GM21737 (cell line): ENCODE data around the gene SMIM35.

Experiments used
- ATAC-seq: cut with Tn5 transposase; IDR thresholded peaks from one replicate; pipeline ENCODE4 v1.9.1; 2021; ENCODE audit warnings: mild to moderate bottlenecking, moderate library complexity; ENCODE audit not compliant: unreplicated experiment

Gene SMIM35

DNA sequence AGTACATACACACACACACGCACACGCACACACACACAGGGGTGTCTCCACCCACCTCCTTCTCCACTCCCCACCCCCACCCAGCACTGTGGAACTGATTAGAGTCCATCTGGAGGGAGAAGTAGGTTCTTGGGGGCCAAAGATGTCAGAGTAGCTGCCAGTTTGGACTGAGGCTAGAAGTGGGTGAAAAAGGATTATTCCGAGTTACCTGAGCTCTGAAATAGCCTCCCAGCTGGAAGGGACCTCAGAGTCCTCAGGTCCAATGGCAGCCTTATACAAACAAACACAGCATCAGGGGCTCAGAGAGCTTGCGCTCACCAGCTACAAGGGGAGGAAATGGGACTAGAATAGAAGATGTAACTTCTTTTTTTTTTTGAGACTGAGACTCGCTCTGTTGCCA lies 79.7 kb downstream of the SMIM35 start:
- ATAC-seq = no peak

DNA sequence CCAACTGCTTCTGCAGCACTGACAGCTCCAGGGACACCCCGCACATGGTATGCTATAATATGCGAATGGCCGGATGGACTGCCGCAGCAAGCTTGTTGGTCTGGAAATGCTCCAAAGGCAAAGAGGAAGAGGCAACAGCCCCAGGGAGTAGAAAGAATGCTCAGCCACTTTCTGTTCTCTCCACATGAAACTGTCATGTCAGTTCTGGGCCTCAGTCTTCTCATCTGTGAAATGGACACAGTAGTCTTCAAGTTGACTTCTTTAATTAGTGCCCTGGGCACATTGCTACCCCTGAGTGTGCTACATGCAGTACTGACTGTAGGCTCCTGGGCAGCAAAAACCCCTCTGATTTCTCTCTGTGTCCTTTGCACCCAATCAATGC lies 80.6 kb downstream of the SMIM35 start:
- ATAC-seq = no peak

DNA sequence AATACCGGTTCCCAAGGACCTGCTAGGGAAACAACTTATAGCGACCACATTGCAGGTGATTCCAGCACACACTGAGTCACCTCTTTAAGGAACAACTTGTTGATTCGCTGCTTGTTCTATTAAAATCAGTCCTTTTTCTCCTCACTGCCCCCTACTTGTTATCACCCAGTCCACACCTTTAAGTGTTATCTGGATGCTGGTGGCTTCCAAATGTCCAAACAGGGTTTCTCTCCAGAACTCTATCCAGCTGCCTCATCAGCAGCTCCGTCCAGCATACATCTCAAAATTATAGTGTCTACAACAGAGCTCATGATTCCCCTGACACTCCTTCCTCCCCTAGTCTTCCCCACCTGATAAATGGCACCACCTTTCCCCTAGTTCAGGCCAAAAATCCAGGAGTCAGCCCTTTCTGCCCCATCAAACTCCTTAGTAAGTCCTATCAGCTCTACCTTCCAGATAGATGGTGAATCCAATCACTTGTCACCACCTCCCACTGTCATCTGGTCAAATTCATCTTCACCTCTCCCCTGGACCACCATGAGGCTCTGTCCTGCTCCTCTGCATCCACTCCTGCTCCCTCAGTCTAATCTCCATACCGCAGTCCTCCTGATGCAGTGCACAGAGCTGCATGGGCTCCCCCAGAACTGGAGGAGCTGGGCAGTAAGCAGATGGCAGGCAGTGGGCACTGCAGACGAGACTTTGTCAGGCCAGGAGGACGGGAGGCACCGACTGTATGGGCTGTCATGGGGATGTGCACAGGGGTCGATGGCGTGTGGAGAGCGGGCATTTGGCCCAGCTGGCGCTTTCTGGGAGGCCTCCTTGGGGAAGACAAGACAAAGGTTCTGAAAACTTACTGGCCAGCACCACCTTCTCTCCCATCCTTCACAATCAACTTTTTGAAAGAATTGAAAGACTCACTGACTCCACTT lies 81.3 kb downstream of the SMIM35 start:
- no peak for ATAC-seq

DNA sequence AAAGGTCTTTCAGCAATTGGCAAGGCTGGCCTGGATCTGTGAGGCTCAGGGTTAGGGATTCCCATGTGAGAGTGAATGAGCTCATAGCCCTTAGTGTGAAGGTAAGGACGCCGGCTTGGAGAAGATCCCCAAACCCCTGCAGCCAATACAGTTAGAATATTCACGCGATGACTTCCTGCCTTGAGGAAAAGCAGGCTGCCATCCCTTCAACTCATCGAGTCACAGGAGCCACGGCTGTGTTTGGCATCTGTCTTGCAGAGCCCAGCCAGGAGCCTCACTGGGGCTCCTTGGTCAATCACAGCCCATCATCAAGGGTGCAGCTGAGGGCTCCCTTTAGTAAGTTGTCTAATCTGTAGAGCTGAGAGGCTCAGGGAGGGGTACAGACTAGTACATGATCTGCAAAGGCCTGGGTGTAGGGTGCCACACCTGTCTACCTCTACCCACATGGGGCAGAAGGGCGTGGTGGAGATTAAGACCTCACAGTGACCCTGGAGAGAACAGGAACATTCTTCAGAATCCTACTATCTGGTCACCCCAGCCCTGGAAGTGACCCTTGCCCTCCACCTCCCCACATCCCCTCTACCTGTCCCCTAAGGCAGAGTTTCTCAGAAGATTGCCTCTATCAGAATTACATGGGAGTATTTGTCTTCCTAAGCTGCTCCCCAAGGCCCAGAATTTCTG lies 82.1 kb downstream of the SMIM35 start:
- no peak for ATAC-seq

DNA sequence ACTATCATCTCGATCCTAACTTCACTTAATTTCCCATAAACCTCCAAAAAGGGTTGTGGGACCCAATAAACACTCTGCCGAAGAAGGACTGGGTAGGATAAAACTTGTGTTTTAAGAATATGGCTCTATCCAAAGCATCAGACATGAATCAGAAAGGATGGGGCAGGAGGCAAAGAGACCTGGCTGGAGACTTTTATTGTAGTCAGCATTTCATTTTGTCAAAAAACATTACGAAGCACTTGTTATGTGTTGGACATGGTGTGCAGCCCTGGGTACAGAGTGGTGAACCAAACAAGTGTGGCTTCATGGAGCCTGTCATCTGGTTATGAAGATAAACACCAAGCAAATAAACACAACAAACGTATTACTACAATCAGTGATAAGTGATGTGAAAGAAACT lies 83.3 kb downstream of the SMIM35 start:
- ATAC-seq = no peak

DNA sequence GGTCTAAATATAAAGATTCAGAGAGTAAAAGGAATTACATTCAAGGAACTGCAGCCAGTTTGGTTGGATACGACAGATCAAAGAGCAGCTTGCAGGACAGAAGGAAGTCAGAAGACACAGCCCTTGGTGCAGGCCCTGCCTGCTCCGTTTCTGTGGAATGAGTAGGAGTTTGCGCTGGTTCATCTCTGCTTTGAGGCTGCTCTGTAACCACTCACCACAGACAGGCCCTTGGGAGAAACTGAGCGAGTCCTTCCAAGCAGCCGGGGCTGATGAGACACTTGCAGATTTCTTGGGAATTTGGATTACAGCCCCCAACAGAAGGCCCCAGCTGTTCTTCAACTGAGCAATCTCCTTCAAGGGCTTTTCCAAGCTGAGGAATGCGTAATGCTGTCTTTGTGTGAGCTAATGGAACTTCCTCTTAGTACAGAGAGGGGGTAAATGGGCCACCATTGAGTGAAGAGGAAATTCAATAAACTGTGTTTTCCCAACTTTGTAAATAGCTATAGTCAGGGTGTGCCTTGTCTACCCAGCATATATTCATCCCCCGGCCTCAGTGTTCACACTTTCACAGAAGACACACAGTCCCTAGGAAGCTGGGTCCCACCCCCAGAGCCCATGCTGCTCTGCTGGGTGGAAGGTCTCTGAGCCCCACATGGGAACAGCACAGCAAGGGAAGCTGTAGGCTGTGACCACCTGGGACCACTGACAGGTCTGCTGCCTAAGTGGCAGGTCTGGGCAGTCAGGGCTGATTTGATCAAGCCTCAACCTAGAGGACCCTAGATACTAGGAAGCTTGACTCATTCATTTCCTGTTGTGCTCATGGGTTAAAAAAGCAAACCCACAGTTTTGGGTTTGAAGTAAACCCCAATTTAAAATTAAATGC lies 84.0 kb downstream of the SMIM35 start:
- ATAC-seq = no peak

DNA sequence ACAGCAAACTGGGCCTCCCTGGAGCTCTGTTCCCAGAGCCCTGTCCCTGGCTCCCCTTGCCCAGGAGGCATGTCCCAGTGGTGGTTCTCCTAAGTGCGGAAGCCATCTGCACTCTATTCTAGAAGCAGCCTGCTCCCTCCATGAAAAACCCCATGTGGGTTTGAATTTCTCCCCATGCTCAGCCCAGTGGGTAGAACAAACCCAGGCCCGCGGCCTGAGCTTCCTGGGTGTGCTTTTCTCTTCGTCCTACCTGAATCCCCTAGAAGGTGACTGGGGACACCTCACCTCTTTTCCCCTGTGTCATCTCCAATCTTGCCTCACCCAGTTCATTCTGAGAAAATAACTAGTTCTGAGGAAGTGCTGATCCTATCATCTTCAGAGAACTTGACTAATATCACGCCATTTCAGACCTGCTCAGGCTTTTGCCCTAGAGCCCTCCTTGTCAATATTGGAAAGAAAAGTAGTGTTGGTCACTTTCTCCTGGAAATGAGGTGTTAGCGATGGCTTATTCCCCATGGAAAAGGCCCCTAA lies 84.7 kb downstream of the SMIM35 start:
- ATAC-seq = no peak

DNA sequence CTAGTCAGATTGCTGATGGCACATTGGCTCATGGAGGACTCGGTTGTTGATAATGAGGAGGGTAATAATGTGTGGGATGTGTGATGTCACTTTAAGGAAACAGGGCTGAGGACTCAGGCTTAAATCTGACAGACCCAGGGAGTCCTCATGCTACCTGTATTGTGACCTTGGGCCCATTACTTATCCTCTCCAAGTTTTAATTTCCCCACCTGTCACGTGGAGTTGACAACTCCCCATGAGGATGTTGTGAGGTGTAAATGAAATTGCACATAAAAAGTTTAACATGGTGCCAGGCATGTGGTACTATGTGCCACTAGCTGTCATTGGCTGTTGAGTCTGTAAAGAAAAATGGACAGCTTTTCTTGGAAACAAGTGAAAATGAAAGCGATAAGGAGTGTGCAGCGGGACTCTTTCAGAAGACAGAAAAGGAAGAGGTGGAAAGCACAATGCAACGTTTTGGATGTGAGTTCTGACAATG lies 85.2 kb downstream of the SMIM35 start:
- ATAC-seq = no peak

DNA sequence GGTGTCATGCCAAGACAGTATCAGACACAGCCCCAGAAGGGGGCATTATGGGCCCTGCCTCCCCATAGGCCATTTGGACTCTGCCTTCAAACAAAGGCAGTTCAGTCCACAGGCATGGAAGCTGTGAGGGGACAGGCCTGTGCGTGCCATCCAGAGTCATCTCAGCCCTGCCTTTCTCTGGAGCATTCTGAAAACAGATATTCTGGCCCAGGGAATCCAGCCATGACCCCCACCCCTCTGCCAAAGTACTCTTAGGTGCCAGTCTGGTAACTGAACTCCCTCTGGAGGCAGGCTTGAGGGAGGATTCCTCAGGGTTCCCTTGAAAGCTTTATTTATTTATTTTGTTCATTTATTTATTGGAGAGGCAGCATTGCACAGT lies 85.9 kb downstream of the SMIM35 start:
- no peak for ATAC-seq

DNA sequence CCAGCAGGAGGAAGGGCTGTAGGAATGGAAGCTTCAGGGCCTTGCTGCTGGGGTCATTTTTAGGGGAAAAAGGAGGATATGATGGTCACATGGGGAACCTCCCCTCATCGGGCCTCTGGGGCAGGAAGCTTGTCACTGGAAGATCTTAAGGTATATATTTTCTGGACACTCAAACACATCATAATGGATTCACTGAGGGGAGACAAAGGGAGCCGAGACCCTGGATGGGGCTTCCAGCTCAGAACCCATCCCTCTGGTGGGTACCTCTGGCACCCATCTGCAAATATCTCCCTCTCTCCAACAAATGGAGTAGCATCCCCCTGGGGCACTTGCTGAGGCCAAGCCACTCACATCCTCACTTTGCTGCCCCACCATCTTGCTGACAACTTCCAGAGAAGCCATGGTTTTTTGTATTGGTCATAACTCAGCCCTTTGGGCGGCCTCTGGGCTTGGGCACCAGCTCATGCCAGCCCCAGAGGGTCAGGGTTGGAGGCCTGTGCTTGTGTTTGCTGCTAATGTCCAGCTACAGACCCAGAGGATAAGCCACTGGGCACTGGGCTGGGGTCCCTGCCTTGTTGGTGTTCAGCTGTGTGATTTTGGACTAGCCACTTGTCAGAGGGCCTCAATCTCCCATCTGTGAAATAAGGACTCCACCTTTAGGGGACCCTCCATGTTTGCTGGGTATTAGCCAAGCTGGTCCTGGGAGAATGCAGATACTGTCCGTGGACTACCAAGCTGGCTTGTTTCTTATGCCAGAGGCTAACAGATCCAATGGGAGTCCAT lies 86.5 kb downstream of the SMIM35 start:
- ATAC-seq = no peak

DNA sequence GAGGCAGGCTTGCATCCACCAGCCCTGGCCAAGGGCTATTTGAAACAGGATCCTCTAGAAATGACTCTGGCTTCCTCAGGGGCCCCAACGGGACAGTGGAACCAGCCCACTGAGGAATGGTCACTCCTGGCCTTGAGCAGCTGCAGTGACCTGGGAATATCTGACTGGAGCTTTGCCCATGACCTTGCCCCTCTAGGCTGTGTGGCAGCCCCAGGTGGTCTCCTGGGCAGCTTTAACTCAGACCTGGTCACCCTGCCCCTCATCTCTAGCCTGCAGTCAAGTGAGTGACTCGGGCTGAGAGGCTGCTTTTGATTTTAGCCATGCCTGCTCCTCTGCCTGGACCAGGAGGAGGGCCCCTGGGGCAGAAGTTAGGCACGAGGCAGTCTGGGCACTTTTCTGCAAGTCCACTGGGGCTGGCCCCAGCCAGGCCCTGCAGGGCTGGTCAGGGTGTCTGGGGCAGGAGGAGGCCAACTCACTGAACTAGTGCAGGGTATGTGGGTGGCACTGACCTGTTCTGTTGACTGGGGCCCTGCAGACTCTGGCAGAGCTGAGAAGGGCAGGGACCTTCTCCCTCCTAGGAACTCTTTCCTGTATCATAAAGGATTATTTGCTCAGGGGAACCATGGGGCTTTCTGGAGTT lies 87.3 kb downstream of the SMIM35 start:
- no peak for ATAC-seq

DNA sequence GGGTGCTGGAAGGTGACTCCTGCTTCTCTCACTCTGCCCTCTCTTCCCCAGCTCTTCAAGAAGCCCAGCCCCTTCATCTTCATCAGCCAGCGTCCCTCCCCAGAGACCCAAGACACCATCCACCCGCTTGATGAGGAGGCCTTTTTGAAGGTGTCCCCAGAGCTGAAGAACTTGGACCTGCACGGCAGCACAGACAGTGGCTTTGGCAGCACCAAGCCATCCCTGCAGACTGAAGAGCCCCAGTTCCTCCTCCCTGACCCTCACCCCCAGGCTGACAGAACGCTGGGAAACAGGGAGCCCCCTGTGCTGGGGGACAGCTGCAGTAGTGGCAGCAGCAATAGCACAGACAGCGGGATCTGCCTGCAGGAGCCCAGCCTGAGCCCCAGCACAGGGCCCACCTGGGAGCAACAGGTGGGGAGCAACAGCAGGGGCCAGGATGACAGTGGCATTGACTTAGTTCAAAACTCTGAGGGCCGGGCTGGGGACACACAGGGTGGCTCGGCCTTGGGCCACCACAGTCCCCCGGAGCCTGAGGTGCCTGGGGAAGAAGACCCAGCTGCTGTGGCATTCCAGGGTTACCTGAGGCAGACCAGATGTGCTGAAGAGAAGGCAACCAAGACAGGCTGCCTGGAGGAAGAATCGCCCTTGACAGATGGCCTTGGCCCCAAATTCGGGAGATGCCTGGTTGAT lies 88.0 kb downstream of the SMIM35 start:
- no peak for ATAC-seq

DNA sequence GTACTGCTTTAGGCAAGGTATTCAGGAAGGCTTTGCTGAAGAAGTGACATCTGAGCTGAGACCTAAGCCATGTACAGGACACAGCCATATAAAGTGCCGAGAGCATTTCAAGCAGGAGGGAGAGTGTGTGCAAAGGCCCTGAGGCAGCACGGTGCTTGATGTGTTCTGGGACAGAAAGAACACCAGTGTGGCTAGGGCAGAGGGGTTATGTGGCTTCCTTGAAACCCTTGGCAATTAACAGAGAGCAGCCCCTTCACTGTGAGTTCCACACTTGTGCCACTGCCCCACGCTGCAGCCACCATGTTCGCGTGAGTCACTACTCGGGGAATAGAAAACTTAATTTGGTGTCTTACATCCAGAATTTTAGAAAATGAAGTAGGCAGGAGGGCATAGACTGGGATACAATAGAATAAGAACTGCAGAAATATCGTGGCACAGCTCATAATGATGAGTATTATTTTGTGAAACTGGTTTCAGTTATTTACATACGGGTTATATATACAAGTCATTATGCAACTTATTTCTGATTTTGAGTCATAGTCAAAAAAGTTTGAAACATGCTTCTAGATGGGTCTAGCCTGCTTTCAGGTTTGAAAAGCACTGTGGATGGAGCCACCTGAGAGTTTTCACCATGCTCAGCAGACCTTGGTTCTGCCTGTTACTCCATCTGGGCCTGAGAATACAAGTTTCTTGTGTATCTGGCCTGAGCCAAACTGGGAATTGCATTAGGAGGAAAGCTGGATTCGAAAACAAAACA lies 88.8 kb downstream of the SMIM35 start:
- peak; percentile 56 for ATAC-seq

DNA sequence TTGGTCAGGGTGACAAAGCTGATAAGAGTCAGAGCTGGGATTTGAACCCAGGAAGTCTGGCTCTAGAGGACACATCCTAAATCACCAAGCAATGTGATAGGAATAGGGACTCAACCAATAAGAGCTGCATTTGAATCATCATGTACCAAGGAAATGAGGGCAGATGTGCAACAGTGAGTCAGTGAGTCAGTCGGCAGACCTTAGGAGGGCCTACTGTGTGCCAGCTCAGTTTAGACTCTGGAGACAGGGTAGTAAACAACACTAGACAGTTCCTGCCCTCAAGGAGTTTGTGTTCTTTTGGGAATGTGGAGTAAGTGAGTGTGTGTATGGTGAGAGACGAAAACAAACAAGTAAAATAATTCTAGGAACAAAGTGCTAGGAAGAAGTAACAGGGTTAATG lies 89.4 kb downstream of the SMIM35 start:
- no peak for ATAC-seq

DNA sequence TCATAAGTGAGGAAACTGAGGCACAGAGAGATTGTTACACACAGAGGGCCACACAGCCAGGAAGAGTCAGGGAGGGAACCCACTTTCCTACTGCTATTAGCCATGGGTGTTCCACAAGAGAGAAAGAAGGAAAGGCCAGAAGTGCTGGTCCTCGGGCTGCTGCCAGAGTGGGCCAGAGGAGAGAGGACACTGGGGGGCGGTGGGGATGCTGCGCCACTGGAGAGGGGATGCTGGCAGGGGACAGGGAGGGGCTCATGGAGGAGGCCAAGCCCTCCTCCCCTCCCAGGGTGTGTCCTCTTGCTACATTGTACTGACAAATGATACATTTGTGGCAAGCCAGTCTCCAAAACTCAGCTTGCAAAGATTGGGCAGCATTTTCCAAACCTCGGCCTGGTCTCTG lies 90.7 kb downstream of the SMIM35 start:
- ATAC-seq = no peak

DNA sequence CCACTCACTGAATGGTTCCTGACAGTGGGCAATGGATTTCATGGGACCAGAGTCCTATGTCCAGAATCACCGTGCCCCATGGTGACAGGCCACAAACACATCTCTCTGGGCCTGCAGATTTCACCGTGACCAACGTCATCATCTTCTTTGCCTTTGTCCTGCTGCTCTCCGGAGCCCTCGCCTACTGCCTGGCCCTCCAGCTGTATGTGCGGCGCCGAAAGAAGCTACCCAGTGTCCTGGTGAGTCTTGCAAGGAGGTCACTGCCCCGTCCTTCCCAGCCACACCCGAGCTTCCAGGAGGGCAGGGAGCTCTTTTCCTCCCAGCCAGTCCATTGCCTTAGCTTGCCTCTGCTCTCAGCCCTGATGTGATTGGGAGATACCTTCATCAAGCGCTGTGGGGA lies 91.3 kb downstream of the SMIM35 start:
- ATAC-seq = no peak

DNA sequence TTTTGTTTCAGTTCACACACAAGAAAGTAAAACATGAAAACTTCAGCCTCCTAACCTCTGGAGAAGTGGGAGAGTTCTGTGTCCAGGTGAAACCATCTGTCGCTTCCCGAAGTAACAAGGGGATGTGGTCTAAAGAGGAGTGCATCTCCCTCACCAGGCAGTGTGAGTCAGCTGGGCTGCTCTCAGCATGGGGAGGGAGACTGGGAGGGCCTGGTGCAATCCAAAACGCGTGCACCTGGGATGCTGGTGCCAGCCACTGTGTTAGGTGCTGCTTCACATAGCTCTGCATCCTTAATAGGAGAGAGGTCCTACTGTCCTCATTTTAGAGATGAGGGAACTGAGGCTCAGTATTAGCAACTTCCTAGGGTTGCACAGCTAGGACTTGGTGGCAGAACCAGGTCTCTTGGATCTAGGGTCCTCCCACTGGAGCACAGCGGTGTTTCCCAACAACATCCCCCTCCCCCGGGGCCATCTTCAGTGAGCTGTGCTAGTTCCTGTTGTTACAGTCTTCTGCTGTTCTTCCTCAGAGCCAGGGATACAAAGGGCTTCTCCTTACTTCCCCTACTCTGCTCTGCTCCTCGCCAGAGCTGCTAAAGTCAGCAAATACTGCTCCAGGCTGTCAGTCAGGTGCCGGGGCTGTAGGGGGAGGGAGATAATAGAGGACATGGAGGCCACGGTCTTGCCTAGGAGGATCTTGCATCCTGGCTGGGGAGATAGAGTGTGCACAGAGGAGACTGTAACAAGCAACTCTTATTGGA lies 92.6 kb downstream of the SMIM35 start:
- no peak for ATAC-seq

DNA sequence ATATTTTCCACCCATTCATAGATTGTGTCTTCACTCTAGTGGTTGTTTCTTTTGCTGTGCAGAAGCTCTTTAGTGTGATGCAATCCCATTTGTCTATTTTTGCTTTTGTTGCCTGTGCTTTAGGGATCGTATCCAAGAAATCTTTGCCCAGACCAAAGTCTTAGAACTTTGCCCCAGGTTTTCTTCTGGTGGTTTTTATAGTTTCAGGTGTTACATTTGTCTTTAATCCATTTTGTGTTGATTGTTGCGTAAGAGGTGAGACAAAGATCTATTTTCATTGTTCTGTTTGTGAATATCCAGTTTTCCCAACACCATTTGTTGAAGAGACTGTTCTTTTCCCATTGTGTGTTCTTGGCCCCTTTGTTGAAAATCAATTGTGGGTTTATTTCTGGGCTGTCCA lies 94.1 kb downstream of the SMIM35 start:
- ATAC-seq = no peak
